ENCODE data around the gene ENO1.

ENO1 gene

GRCh38 chr1:8817412-8818324 is 60.8 kb downstream of the ENO1 start, which contains the start of gene RERE:
RERE (minus strand) TSS chr1:8817640.
- Histone ChIP-seq H4K8ac (ENCODE audit: low read depth, low read length) (peak within 1 kb of the TSS; percentile 82), H3K36me3 (replicated peaks in 1 of 2; ENCODE audit: control insufficient read depth in 2 of 2, insufficient read depth in 2 of 2, low read length in 2 of 2) (no peaks in the 10 kb centered on the region), H2AFZ (ENCODE audit: low read length) (peak within 1 kb of the TSS; percentile 92), H2AK5ac (ENCODE audit: low read depth, low read length) (peak within 1 kb of the TSS; percentile 95), H3K4me3 (ENCODE audit: low read length in 2 of 2) (peak within 1 kb of the TSS; percentile 81 to 96), H3K4me1 (ENCODE audit: control insufficient read depth in 2 of 2, insufficient read depth in 1 of 2, low read depth in 1 of 2, low read length in 2 of 2) (peaks cover 1 to 14% of the 10 kb centered on the region in 2 donors), H3K27ac (replicated peaks; ENCODE audit: low read length) (peak within 1 kb of the TSS; percentile 99), H2BK120ac (ENCODE audit: low read depth, low read length) (peak within 1 kb of the TSS; percentile 91), H2BK12ac (ENCODE audit: low read length) (no peak within 1 kb of the TSS), H3K9ac (ENCODE audit: low read depth, low read length, poor library complexity) (peak within 1 kb of the TSS; percentile 98), H3K9me3 (replicated peaks in 1 of 2; ENCODE audit: control insufficient read depth in 2 of 2, insufficient read depth in 1 of 2, low read depth in 1 of 2, low read length in 2 of 2) (no peaks in the 10 kb centered on the region), H3K18ac (ENCODE audit: low read length) (peak within 1 kb of the TSS; percentile 98), H3K27me3 (ENCODE audit: control insufficient read depth in 3 of 3, insufficient read depth in 3 of 3, low read depth in 1 of 3, low read length in 3 of 3) (no peaks in the 10 kb centered on the region), H3K14ac (ENCODE audit: low read length) (peak within 1 kb of the TSS; percentile 99), H2BK5ac (ENCODE audit: low read length) (peak within 1 kb of the TSS; percentile 75), H4K91ac (ENCODE audit: low read depth, low read length, poor library complexity) (no peak within 1 kb of the TSS), H3K79me1 (ENCODE audit: low read depth, low read length) (peaks cover 5% of the 10 kb centered on the region), H2BK15ac (ENCODE audit: low read length) (peak within 1 kb of the TSS; percentile 30), H3K23ac (ENCODE audit: low read depth, low read length, poor library complexity) (peak within 1 kb of the TSS; percentile 96), H3K4ac (ENCODE audit: low read length) (peak within 1 kb of the TSS; percentile 97), H3K4me2 (ENCODE audit: insufficient read depth, low read length, poor library complexity, severe bottlenecking) (peak within 1 kb of the TSS; percentile 66)
- DNase-seq (ENCODE audit: low spot score): peak; percentile 95
- WGBS, 2 donors (ENCODE audit: extremely low coverage in 2 of 2, insufficient read length in 2 of 2, insufficient replicate concordance in 1 of 2): no CpG with 5 or more reads among the region's 82 CpGs

- Histone ChIP-seq H3K27me3 (ENCODE audit: control insufficient read depth in 3 of 3, insufficient read depth in 3 of 3, low read depth in 1 of 3, low read length in 3 of 3) (no peaks in the 10 kb centered on the region), H3K27ac (replicated peaks; ENCODE audit: low read length) (peak overlapping the region; percentile 87), H2BK120ac (ENCODE audit: low read depth, low read length) (peak overlapping the region; percentile 91), H3K9me3 (replicated peaks in 1 of 2; ENCODE audit: control insufficient read depth in 2 of 2, insufficient read depth in 1 of 2, low read depth in 1 of 2, low read length in 2 of 2) (no peaks in the 10 kb centered on the region), H4K91ac (ENCODE audit: low read depth, low read length, poor library complexity) (no peak overlapping the region), H2BK5ac (ENCODE audit: low read length) (peak overlapping the region; percentile 75), H3K4me1 (ENCODE audit: control insufficient read depth in 2 of 2, insufficient read depth in 1 of 2, low read depth in 1 of 2, low read length in 2 of 2) (peaks cover 1 to 14% of the 10 kb centered on the region in 2 donors), H2AK5ac (ENCODE audit: low read depth, low read length) (peak overlapping the region; percentile 95), H3K23ac (ENCODE audit: low read depth, low read length, poor library complexity) (peak overlapping the region; percentile 96), H3K4me3 (ENCODE audit: low read length in 2 of 2) (peak overlapping the region; percentile 81 to 96), H3K18ac (ENCODE audit: low read length) (peak overlapping the region; percentile 98), H3K4ac (ENCODE audit: low read length) (peak overlapping the region; percentile 97), H2BK12ac (ENCODE audit: low read length) (no peak overlapping the region), H3K79me1 (ENCODE audit: low read depth, low read length) (peaks cover 5% of the 10 kb centered on the region), H2AFZ (ENCODE audit: low read length) (peak overlapping the region; percentile 81), H2BK15ac (ENCODE audit: low read length) (peak overlapping the region; percentile 30), H3K9ac (ENCODE audit: low read depth, low read length, poor library complexity) (peak overlapping the region; percentile 98), H3K36me3 (replicated peaks in 1 of 2; ENCODE audit: control insufficient read depth in 2 of 2, insufficient read depth in 2 of 2, low read length in 2 of 2) (no peaks in the 10 kb centered on the region), H4K8ac (ENCODE audit: low read depth, low read length) (peak overlapping the region; percentile 82), H3K4me2 (ENCODE audit: insufficient read depth, low read length, poor library complexity, severe bottlenecking) (peak overlapping the region; percentile 66), H3K14ac (ENCODE audit: low read length) (peak overlapping the region; percentile 99)
- no peak for DNase-seq (ENCODE audit: low spot score)
- WGBS, 2 donors (ENCODE audit: extremely low coverage in 2 of 2, insufficient read length in 2 of 2, insufficient replicate concordance in 1 of 2): no CpG with 5 or more reads among the region's 41 CpGs
Measured at GRCh38 chr1:8816831-8817411, 61.6 kb downstream of the ENO1 start.

- no peak for DNase-seq (ENCODE audit: low spot score)
- H2BK15ac ChIP-seq (ENCODE audit: low read length): no peak overlapping the region
- H3K9me3 ChIP-seq (replicated peaks in 1 of 2; ENCODE audit: control insufficient read depth in 2 of 2, insufficient read depth in 1 of 2, low read depth in 1 of 2, low read length in 2 of 2): no peaks in the 10 kb centered on the region
- no peak overlapping the region for H3K4ac ChIP-seq (ENCODE audit: low read length)
- no peak overlapping the region for H4K8ac ChIP-seq (ENCODE audit: low read depth, low read length)
- H2AFZ ChIP-seq (ENCODE audit: low read length): no peak overlapping the region
- no peak overlapping the region for H3K23ac ChIP-seq (ENCODE audit: low read depth, low read length, poor library complexity)
- H2BK120ac ChIP-seq (ENCODE audit: low read depth, low read length): no peak overlapping the region
- no peak overlapping the region for H3K14ac ChIP-seq (ENCODE audit: low read length)
- peaks cover 1 to 14% of the 10 kb centered on the region in 2 donors for H3K4me1 ChIP-seq (ENCODE audit: control insufficient read depth in 2 of 2, insufficient read depth in 1 of 2, low read depth in 1 of 2, low read length in 2 of 2)
- no CpG with 5 or more reads among the region's 3 CpGs for WGBS, 2 donors (ENCODE audit: extremely low coverage in 2 of 2, insufficient read length in 2 of 2, insufficient replicate concordance in 1 of 2)
- H4K91ac ChIP-seq (ENCODE audit: low read depth, low read length, poor library complexity): no peak overlapping the region
- no peak overlapping the region for H2BK5ac ChIP-seq (ENCODE audit: low read length)
- H3K4me3 ChIP-seq (ENCODE audit: low read length in 2 of 2): peak overlapping the region; percentile 81 to 96
- peaks cover 5% of the 10 kb centered on the region for H3K79me1 ChIP-seq (ENCODE audit: low read depth, low read length)
- peak overlapping the region; percentile 66 for H3K4me2 ChIP-seq (ENCODE audit: insufficient read depth, low read length, poor library complexity, severe bottlenecking)
- H2AK5ac ChIP-seq (ENCODE audit: low read depth, low read length): no peak overlapping the region
- no peaks in the 10 kb centered on the region for H3K27me3 ChIP-seq (ENCODE audit: control insufficient read depth in 3 of 3, insufficient read depth in 3 of 3, low read depth in 1 of 3, low read length in 3 of 3)
- H3K36me3 ChIP-seq (replicated peaks in 1 of 2; ENCODE audit: control insufficient read depth in 2 of 2, insufficient read depth in 2 of 2, low read length in 2 of 2): no peaks in the 10 kb centered on the region
- no peak overlapping the region for H3K18ac ChIP-seq (ENCODE audit: low read length)
- no peak overlapping the region for H2BK12ac ChIP-seq (ENCODE audit: low read length)
- H3K27ac ChIP-seq (replicated peaks; ENCODE audit: low read length): no peak overlapping the region
- H3K9ac ChIP-seq (ENCODE audit: low read depth, low read length, poor library complexity): no peak overlapping the region
Measured at GRCh38 chr1:8816264-8816663, 62.2 kb downstream of the ENO1 start.

- peak overlapping the region; percentile 53 to 81 for H3K4me3 ChIP-seq (ENCODE audit: low read length in 2 of 2)
- WGBS, 2 donors (ENCODE audit: extremely low coverage in 2 of 2, insufficient read length in 2 of 2, insufficient replicate concordance in 1 of 2): no CpG with 5 or more reads among the region's 2 CpGs
- no peak overlapping the region for H3K4ac ChIP-seq (ENCODE audit: low read length)
- H3K27me3 ChIP-seq (ENCODE audit: control insufficient read depth in 3 of 3, insufficient read depth in 3 of 3, low read depth in 1 of 3, low read length in 3 of 3): no peaks in the 10 kb centered on the region
- DNase-seq (ENCODE audit: low spot score): peak; percentile 27
- H4K8ac ChIP-seq (ENCODE audit: low read depth, low read length): no peak overlapping the region
- peaks cover 5% of the 10 kb centered on the region for H3K79me1 ChIP-seq (ENCODE audit: low read depth, low read length)
- no peak overlapping the region for H3K23ac ChIP-seq (ENCODE audit: low read depth, low read length, poor library complexity)
- no peaks in the 10 kb centered on the region for H3K9me3 ChIP-seq (replicated peaks in 1 of 2; ENCODE audit: control insufficient read depth in 2 of 2, insufficient read depth in 1 of 2, low read depth in 1 of 2, low read length in 2 of 2)
- H3K4me1 ChIP-seq (ENCODE audit: control insufficient read depth in 2 of 2, insufficient read depth in 1 of 2, low read depth in 1 of 2, low read length in 2 of 2): peaks cover 1 to 14% of the 10 kb centered on the region in 2 donors
- H2BK12ac ChIP-seq (ENCODE audit: low read length): no peak overlapping the region
- peak overlapping the region; percentile 29 for H3K27ac ChIP-seq (replicated peaks; ENCODE audit: low read length)
- no peak overlapping the region for H2BK5ac ChIP-seq (ENCODE audit: low read length)
- no peak overlapping the region for H4K91ac ChIP-seq (ENCODE audit: low read depth, low read length, poor library complexity)
- H3K18ac ChIP-seq (ENCODE audit: low read length): no peak overlapping the region
- no peak overlapping the region for H2BK15ac ChIP-seq (ENCODE audit: low read length)
- H3K36me3 ChIP-seq (replicated peaks in 1 of 2; ENCODE audit: control insufficient read depth in 2 of 2, insufficient read depth in 2 of 2, low read length in 2 of 2): no peaks in the 10 kb centered on the region
- no peak overlapping the region for H3K14ac ChIP-seq (ENCODE audit: low read length)
- no peak overlapping the region for H2BK120ac ChIP-seq (ENCODE audit: low read depth, low read length)
- no peak overlapping the region for H2AK5ac ChIP-seq (ENCODE audit: low read depth, low read length)
- H3K9ac ChIP-seq (ENCODE audit: low read depth, low read length, poor library complexity): no peak overlapping the region
- no peak overlapping the region for H2AFZ ChIP-seq (ENCODE audit: low read length)
- peak overlapping the region; percentile 64 for H3K4me2 ChIP-seq (ENCODE audit: insufficient read depth, low read length, poor library complexity, severe bottlenecking)
Measured at GRCh38 chr1:8815582-8816151, 62.8 kb downstream of the ENO1 start.
